Activated gamma-delta T cell (primary cell): ENCODE results near the gene BLVRA.

ENCODE experiments used
- DNase-seq: peaks from one replicate; lab custom pipeline; 2025; lab: John Stamatoyannopoulos, UW

The BLVRA gene

DNA sequence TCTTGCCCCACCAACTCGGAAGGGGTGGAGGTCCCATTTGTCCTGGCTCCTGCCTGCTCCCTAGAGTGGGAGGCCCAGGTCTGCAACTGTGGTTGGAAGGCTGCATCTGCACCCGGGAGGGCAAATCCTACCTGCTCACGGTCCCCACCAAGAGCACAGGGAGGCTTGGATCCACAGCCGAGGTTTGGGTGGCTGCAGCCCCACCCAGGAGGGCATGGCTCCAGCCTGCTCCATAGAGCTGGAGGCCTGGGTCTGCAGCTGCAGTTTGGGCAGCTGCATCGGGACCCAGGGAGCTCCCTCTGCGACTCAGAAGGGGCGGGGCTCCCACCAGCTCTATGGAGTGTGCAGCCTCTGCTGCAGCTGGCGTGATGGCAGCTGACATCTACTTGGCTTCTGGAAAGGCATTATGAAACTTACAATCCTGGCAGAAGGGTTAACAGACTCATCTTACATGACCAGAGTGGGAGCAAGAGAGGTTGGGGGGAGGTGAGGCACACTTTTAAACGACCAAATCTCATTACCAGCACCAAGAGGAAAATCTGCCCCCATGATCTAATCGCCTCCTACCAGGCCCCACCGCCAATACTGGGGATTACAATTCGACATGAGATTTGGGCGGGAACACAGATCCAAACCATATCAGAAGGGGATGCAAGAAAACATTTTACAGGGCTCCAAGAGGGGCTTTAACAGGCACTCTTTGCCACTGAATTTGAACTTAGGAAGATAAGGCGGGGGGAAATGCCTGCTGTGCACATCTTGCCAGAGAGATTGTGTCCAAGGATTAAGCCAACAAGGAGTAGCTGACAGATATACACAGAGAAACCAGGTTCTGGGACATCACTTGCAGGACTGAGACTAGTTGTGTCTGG, 8.2 kb upstream of the BLVRA start:
- DNase-seq = no peak

- no peak for DNase-seq
Observed at GRCh38 chr7:43752411-43752810, 6.1 kb upstream of the BLVRA start.

GRCh38 chr7:43753271-43753810, 5.1 kb upstream of the BLVRA start:
- DNase-seq = no peak

GRCh38 chr7:43753843-43754242, 4.6 kb upstream of the BLVRA start:
- no peak for DNase-seq

GRCh38 chr7:43754596-43754995, 3.9 kb upstream of the BLVRA start:
- DNase-seq = no peak

DNA sequence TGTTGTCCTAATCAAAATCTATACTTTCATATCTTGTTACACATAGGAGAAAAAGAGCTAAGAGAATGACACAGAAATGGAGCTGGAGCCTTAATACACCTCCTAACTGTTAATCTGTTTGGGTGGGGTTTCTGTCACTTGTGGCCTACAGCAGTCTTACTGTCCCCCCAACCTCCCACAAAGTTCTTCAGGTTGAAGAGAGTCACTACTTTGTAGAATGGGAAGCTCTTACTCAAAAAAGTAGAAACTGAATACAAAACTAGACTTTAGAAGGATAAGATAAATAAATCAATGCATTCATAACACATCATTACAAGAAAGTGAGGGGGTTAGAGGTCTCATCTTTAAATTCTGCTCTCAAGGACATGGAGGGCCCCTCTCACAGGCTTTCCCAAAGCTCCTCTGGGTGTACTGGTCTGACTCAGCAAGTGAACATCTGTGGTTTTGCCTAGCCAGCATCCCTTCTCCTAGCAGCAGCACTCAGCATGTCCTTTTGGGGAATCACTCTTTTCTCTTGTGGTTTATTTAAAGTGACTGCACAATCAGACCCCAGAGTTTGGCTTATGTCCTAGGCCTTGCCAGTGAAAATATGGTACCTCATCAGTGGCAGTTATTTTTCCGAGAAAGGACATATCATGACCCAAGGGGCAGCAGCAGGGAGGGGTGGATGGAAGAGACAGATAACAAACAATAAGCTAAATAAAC, 2.0 kb upstream of the BLVRA start:
- no peak for DNase-seq

GRCh38 chr7:43757073-43757720, 1.3 kb upstream of the BLVRA start:
- no peak for DNase-seq

DNA sequence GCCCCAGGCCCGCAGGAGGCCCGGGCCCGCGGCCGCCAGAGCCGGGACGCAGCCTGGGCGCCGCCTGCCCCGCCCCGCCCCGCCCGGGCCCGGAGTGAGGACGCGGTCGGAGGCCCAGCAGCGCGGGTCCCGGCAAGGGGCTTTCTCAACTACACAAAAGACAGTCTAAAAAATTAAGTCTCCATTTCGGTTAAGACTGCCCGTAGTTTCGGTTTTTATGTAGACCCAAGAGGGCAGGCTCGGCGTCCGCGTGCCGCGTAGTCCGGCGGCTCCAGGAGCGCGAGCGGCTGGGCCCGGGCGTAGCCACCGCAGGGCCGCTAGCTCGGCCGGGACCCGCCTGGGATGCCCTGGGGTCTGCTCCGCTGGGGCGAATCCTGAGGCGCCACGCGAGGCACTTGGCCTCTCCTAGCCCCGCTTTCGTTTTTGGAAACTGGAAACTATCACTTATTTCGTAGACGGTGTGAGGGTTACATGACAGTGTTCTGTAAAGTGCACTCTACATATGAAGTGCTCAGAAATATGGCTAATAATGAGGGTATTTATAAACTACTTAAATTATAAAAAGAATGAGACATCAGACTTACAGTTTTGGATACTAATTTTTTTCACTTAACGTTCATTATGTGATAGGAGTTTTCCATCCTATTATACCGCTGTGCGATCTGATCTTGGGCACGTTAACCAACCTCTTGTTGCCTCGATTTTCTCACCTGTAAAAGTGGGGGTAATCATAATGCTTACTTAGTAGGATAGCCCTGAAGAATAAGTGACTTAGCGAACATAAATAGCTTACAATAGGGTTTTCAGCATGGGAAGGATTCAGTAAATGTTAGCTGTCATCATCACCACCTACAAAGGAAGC, 573 bp downstream of the BLVRA start:
- DNase-seq = peak; percentile 35

- no peak for DNase-seq
Observed at GRCh38 chr7:43760861-43761260, 2.4 kb downstream of the BLVRA start.

GRCh38 chr7:43761382-43761781, 2.9 kb downstream of the BLVRA start:
- DNase-seq = no peak

- DNase-seq = no peak
Observed at GRCh38 chr7:43761938-43762692, 3.6 kb downstream of the BLVRA start.

DNA sequence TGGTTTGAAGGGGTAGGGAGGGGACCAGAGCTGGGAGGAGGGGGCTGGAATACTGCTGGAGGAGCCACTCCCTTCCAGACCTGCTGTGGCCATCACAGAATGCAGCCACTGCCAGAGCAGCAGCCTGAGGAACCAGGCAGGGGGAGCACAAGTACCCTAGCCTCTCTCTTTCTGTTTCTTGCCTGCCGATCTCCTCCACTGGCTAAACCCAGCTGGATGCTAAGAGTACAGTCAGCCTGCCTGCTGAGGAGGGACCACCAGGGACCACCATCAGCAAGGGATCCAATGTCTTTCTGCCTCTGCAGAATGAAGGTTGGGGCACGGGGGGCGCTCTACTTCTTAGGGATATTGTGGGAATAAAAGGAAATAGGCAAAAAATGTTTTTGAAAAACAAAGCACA, 4.7 kb downstream of the BLVRA start:
- DNase-seq = no peak

- DNase-seq = no peak
Observed at GRCh38 chr7:43764039-43764761, 5.7 kb downstream of the BLVRA start.

DNA sequence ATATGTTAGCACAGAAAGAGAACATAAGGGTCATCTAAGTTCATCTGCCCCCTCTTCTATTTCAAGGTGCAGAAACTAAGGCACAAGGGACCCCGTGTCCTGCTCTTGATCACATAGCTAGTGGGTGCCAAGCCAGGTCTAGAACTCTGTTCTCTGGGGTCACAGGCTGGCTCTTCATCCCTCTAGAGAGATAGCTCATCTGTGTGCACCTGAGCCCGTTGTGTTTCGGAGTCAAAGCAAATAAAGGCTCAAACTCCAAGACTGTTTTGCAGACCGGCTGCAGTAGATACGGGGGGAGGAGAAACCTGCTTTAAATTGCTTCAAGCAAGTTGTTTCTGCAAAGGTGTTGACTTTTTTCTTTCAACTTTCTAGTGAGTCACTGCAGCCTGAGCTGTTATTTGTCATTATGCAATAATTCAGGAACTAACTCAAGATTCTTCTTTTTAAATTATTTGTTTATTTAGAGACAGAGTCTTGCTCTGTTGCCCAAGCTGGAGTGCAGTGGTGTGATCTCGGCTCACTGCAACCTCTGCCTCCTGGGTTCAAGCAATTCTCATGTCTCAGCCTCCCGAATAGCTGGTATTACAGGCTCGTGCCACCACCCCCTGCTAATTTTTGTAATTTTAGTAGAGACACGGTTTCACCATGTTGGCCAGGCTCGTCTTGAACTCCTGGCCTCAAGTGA, 6.5 kb downstream of the BLVRA start:
- DNase-seq = no peak

GRCh38 chr7:43766564-43766963, 8.1 kb downstream of the BLVRA start:
- no peak for DNase-seq

DNA sequence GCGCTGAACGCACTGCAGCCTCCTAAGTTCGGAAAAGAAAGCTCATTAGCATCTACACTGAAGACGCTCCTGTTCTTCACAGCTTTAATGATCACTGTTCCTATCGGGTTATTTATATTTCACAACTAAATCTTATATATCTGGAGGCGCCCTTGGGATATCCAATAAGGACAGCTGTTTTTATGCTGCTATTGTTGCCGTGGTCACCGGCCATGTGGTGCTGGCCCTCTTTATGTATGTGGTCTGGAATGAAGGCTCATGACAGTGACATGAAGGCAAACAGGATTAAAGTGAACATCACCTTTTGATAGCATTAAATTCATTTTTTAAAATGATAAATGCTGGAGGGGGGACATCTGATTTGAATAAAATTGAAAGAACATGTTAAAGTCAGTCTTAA, 8.8 kb downstream of the BLVRA start:
- DNase-seq = no peak

GRCh38 chr7:43768201-43768886, 9.9 kb downstream of the BLVRA start:
- DNase-seq = no peak

DNA sequence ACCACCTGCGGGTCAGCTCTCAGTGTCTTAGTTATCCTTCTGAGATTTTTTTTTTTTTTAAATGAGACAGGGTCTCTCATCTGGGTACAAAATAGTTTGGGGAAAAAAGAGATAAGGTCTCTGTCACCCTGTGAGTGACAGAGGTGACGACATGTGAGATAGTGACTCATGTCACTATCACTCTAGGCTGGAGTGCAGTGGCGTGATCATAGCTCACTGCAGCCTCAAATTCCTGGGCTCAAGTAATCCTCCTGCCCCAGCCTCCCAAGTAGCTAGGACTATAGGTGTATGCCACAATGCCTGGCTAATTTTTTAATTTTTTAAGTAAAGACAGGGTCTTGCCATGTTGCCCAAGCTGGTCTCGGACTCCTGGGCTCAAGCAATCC, 10.4 kb downstream of the BLVRA start:
- no peak for DNase-seq

- DNase-seq = no peak
Observed at GRCh38 chr7:43769281-43769680, 10.8 kb downstream of the BLVRA start.
